Transverse colon (tissue), 4 donors: ENCODE results near the gene SLC51B. TPM values are rescaled to one million over a fixed set of nuclear protein-coding genes. Genes with fewer than 3 reads are reported as not detected.
A peak's percentile ranks its signal among the peaks of the same experiment; 100 is the strongest.

Source experiments
- DNase-seq: peaks from one replicate; pipeline ENCODE4 v3.0.0-alpha.2; 2019
- H3K27ac ChIP-seq, 4 donors: fragments of 200-600 bp; sonication (generic); 2 replicates each; pipeline ENCODE4 v1.5.1; 2016 to 2018; ENCODE audit warnings: inconsistent platforms in 4 of 4
- H3K27me3 ChIP-seq: fragments of 200-600 bp; sonication (generic); 2 replicates; pipeline ENCODE4 v1.5.1; 2017; ENCODE audit warnings: inconsistent platforms
- H3K36me3 ChIP-seq, 4 donors: fragments of 200-600 bp; sonication (generic); 2 replicates each; pipeline ENCODE4 v1.5.1; 2017 to 2019; ENCODE audit warnings: inconsistent platforms in 4 of 4
- H3K4me1 ChIP-seq, 4 donors: fragments of 200-600 bp; sonication (generic); 2 replicates each; pipeline ENCODE4 v1.5.1; 2017 to 2020; ENCODE audit warnings: inconsistent platforms in 4 of 4
- H3K4me3 ChIP-seq, 4 donors: fragments of 200-600 bp; sonication (generic); 1 replicate in 1 of 4; 2 replicates in 3 of 4; pipeline versions ENCODE4 v1.5.1 to v1.6.1; 2017 to 2019; ENCODE audit warnings: inconsistent platforms in 4 of 4
- H3K9me3 ChIP-seq, 2 donors: fragments of 200-600 bp; sonication (generic); 2 replicates each; pipeline ENCODE4 v1.5.1; 2017 to 2019; ENCODE audit warnings: inconsistent platforms in 2 of 2
- EP300 ChIP-seq: sonication (generic); formaldehyde crosslinking; IDR thresholded peaks from one replicate; pipeline ENCODE4 v1.6.1; 2017; ENCODE audit warnings: antibody characterized with exemption, low read depth
- POLR2A ChIP-seq: fragments of 450-650 bp; IDR thresholded peaks from one replicate; pipeline ENCODE4 v1.6.1; 2016; ENCODE audit warnings: antibody characterized with exemption, mild to moderate bottlenecking, moderate library complexity
- POLR2AphosphoS5 ChIP-seq, 3 donors: sonication (generic); formaldehyde crosslinking; IDR thresholded peaks; one replicate each; pipeline ENCODE4 v1.6.1; 2016; ENCODE audit warnings: antibody characterized with exemption in 3 of 3
- WGBS, 2 donors: methylation state at CpG; one replicate each; pipeline ENCODE4 v1.1.5; 2018; ENCODE audit warnings: low coverage in 1 of 2; 5-methylcytosine and 5-hydroxymethylcytosine counted together
- in situ Hi-C, 4 donors: fragments of 200-750 bp; cut with MboI; loops; one replicate each; pipeline versions ENCODE4 v1.15.0 to v1.15.1; 2017; ENCODE audit warnings: low sequenced_read_pairs in 3 of 4, low pct_ligation_motif_present in 1 of 4, low pct_unique_long_range_greater_than_20kb in 1 of 4
- intact Hi-C: fragments of 100-400 bp; cut with DNase I; formaldehyde crosslinking; loops from one replicate; pipeline ENCODE4 v1.15.1; 2023; ENCODE audit warnings: low total_unique reads
- total RNA-seq, 4 donors: library from RNA; depleted of rRNA; stranded (reverse); fragments of >200 nt; gene quantifications; one replicate each; pipeline ENCODE4 v1.1.0, GENCODE V29; 2016
- TF ChIP-seq, protein P1 (sequence below), 5 experiments: fragments of 200-600 bp in 3 of 5; fragments of 450-650 bp in 2 of 5; sonication (generic) in 3 of 5; IDR thresholded peaks; 1 replicate in 2 of 5; 2 replicates in 3 of 5; pipeline ENCODE4 v1.5.1; 2016 to 2017; ENCODE audit warnings: antibody characterized with exemption in 5 of 5, inconsistent platforms in 3 of 5, mild to moderate bottlenecking in 2 of 5, moderate library complexity in 1 of 5

Gene SLC51B
- total RNA-seq, 4 donors from 2014 or later = 3.4 to 150 (median 121) TPM

DNA sequence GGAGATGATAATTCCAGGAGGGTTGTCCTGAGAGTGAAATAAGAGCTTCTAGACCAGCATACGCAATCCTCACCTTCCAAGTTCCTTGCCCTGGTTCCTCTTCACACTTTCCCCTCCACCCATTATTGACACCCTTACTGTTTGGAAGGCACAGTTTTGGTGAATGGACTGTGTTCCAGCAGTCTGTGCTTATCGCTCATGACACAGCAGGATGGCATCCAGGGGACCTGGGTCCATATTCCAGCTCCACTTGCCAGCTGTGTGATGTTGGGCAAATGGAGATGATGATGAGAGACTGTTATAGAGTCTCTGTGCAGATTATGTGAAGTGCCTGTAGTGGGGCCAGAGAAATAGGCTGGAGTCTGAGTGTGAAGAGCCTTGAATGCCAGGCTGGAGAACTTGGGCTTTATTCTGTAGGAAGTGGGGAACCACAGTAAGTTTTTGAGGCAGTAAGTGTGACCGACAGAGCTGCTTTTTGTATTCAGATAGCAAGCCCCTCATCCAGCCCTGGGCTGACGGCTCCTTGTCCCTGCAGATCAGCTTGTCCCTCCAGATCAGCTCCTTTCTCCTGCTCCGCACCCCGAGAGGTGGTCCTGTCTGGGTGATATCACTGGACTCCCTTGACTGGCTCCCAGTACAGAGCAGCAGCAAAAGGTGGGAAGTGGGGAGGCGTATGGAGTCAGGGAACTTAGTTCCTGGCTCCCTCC, 39.5 kb downstream of the SLC51B start:
- no peak for DNase-seq
- Histone ChIP-seq H3K27ac (peak overlapping the region in 1 of 4 donors; percentile 23), H3K9me3 (no peaks in the 10 kb centered on the region), H3K4me3 (no peak overlapping the region), H3K27me3 (no peaks in the 10 kb centered on the region), H3K4me1 (peaks cover 34 to 59% (median 49%) of the 10 kb centered on the region in 4 donors), H3K36me3 (no peaks in the 10 kb centered on the region)
- WGBS, 2 donors = 81% methylated on average over 7 of the region's 7 CpGs; no CpG with 5 or more reads in 1 of the 2 donors
- TF ChIP-seq POLR2AphosphoS5 (IDR thresholded peaks at IDR 0.05) (no peak), POLR2A (no peak), EP300 (no peak)
- TF ChIP-seq, protein P1, sequence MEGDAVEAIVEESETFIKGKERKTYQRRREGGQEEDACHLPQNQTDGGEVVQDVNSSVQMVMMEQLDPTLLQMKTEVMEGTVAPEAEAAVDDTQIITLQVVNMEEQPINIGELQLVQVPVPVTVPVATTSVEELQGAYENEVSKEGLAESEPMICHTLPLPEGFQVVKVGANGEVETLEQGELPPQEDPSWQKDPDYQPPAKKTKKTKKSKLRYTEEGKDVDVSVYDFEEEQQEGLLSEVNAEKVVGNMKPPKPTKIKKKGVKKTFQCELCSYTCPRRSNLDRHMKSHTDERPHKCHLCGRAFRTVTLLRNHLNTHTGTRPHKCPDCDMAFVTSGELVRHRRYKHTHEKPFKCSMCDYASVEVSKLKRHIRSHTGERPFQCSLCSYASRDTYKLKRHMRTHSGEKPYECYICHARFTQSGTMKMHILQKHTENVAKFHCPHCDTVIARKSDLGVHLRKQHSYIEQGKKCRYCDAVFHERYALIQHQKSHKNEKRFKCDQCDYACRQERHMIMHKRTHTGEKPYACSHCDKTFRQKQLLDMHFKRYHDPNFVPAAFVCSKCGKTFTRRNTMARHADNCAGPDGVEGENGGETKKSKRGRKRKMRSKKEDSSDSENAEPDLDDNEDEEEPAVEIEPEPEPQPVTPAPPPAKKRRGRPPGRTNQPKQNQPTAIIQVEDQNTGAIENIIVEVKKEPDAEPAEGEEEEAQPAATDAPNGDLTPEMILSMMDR (IDR thresholded peaks at IDR 0.05) = no peak
- in situ Hi-C loops = loop anchor here in 1 of 4 donors (10.0 kb wide), 1 partner anchor 50 kb away; no protein-coding TSS in a partner anchor
- intact Hi-C loops = no loop called here

- intact Hi-C loops (no loop called here), in situ Hi-C loops (loop anchor here in 1 of 4 donors (10.0 kb wide), 1 partner anchor 50 kb away; no protein-coding TSS in a partner anchor)
- Histone ChIP-seq H3K27me3 (no peaks in the 10 kb centered on the region), H3K27ac (peak overlapping the region in 2 of 4 donors; percentile 23 to 89), H3K36me3 (no peaks in the 10 kb centered on the region), H3K9me3 (no peaks in the 10 kb centered on the region), H3K4me3 (no peak overlapping the region), H3K4me1 (peaks cover 35 to 61% (median 50%) of the 10 kb centered on the region in 4 donors)
- no peak for DNase-seq
- WGBS, 2 donors = 80 to 87% methylated on average over 2 to 8 of the region's 8 CpGs
- TF ChIP-seq POLR2AphosphoS5 (IDR thresholded peaks at IDR 0.05) (no peak), EP300 (no peak), POLR2A (no peak)
- TF ChIP-seq, protein P1 (IDR thresholded peaks at IDR 0.05) = no peak
These were observed 40.1 kb downstream of the SLC51B start for GRCh38 chr15:65085207-65085753.

GRCh38 chr15:65085990-65086679, 40.9 kb downstream of the SLC51B start:
- WGBS, 2 donors = 88% methylated on average over 6 of the region's 6 CpGs; no CpG with 5 or more reads in 1 of the 2 donors
- TF ChIP-seq, protein P1 (IDR thresholded peaks at IDR 0.05) = peak; percentile 22 to 43 (median 33)
- TF ChIP-seq EP300 = no peak
- Histone ChIP-seq H3K27me3 (no peaks in the 10 kb centered on the region), H3K4me3 (no peak overlapping the region), H3K9me3 (no peaks in the 10 kb centered on the region), H3K4me1 (peaks cover 35 to 61% (median 50%) of the 10 kb centered on the region in 4 donors), H3K27ac (peak overlapping the region; percentile 84 to 91 (median 88)), H3K36me3 (no peaks in the 10 kb centered on the region)
- peak; percentile 57 for DNase-seq
- intact Hi-C loops = no loop called here
- in situ Hi-C loops = loop anchor here in 1 of 4 donors (10.0 kb wide), 1 partner anchor 51 kb away; no protein-coding TSS in a partner anchor

DNA sequence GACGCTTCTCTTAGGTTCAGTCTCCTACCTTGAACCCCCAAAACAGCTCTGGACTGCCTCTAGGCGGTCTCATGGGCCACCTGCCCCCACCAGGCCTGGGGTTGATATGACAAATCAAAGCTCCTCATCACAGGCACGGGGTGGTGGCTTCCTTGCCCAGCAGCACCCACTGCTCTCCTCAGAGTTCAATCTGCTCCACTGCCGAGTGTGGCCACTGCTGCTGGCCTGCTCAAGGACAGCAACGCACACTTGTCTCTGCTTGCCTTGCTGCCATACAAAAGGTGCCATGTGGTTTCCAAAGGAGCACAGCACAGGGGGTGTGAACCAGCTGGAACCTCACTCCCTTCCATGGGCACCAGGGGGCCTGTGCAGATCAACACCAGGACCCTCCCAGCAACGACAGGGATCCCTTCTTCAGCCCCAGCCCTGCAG, 41.5 kb downstream of the SLC51B start:
- intact Hi-C loops = no loop called here
- peak overlapping the region; percentile 84 to 91 (median 88) for H3K27ac ChIP-seq
- in situ Hi-C loops = loop anchor here in 1 of 4 donors (10.0 kb wide), 1 partner anchor 52 kb away; no protein-coding TSS in a partner anchor

More for the DNA sequence above, 41.5 kb downstream of the SLC51B start:
- H3K36me3 ChIP-seq = no peaks in the 10 kb centered on the region
- H3K4me1 ChIP-seq = peaks cover 35 to 59% (median 50%) of the 10 kb centered on the region in 4 donors
- H3K9me3 ChIP-seq = no peaks in the 10 kb centered on the region
- H3K4me3 ChIP-seq = no peak overlapping the region
- no peaks in the 10 kb centered on the region for H3K27me3 ChIP-seq
- DNase-seq = no peak
- WGBS, 2 donors = 86% methylated on average over 6 of the region's 6 CpGs; no CpG with 5 or more reads in 1 of the 2 donors
- TF ChIP-seq POLR2A = no peak
- TF ChIP-seq, protein P1 (IDR thresholded peaks at IDR 0.05) = peak in 1 of 5 experiments; percentile 19
